ENCODE data around the gene PCYT1A. TPM values are rescaled to one million over a fixed set of nuclear protein-coding genes. Genes with fewer than 3 reads are reported as not detected.

Gene PCYT1A
- total RNA-seq, 1 donor from 2014 or later = 33.9 TPM

- H3K27me3 Mint-ChIP-seq = peaks cover 3% of the 10 kb centered on the region
- DNase-seq (ENCODE audit: low spot score, unreplicated experiment) = no peak
- H3K4me3 Mint-ChIP-seq (ENCODE audit: low read depth) = no peak overlapping the region
- no peaks in the 10 kb centered on the region for H3K36me3 Mint-ChIP-seq (ENCODE audit: insufficient read depth)
- H3K27ac Mint-ChIP-seq = no peak overlapping the region
- no peak for TF ChIP-seq CTCF (IDR thresholded peaks at IDR 0.05; ENCODE audit: unreplicated experiment)
- peaks cover 18% of the 10 kb centered on the region for H3K4me1 Mint-ChIP-seq (ENCODE audit: low read depth)
- no peaks in the 10 kb centered on the region for H3K9me3 Mint-ChIP-seq (ENCODE audit: low read depth)
Observed at GRCh38 chr3:196180346-196180745, 107.2 kb downstream of the PCYT1A start.

Other genes starting within 250 kb of the PCYT1A start
- 74.0 and 82.7 TPM in 2 replicates for gene TFRC, start 205.6 kb downstream of the PCYT1A start, total RNA-seq
- gene ZDHHC19, start 76.3 kb downstream of the PCYT1A start, total RNA-seq = not detected in 2 replicates
- 0.34 and 0.62 TPM in 2 replicates for gene SLC51A, start 71.2 kb downstream of the PCYT1A start, total RNA-seq
- gene DYNLT2B, start 30.5 kb upstream of the PCYT1A start, total RNA-seq = 34.4 and 40.5 TPM in 2 replicates
- gene TM4SF19, start 50.7 kb upstream of the PCYT1A start, total RNA-seq = not detected in 2 replicates
- 90.6 and 102 TPM in 2 replicates for gene UBXN7, start 144.7 kb upstream of the PCYT1A start, total RNA-seq
- 25.4 and 26.4 TPM in 2 replicates for gene RNF168, start 216.0 kb upstream of the PCYT1A start, total RNA-seq
- not detected in 2 replicates for gene SMCO1, start 227.6 kb upstream of the PCYT1A start, total RNA-seq